Measurements from ENCODE around the gene CUL4B. TPM values are rescaled to one million over a fixed set of nuclear protein-coding genes. Genes with fewer than 3 reads are reported as not detected.
"Not testable (repeated sequence)": the region's sequence is repeated elsewhere in the genome, so short reads cannot be mapped to it uniquely, and the experiment has no call there.

Gene CUL4B
- total RNA-seq, 1 experiment from 2014 or later: 54.1 TPM

DNA sequence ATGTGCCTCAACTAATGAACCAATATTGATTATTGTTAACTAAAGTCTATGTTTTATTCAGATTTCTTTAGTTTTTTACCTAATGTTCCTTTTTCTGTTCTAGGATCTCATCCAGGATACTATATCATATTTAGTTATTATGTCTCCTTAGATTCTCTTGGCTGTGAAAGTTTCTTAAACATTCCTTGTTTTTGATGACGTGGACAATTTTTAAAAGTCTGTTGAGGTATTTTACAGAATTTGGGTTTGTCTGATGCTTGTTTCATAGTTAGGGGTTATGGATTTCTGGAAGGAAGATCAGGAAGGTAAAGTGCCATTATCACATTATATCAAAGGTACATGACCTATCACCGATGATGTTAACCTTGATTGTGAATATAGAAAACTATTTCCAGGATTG is 24.9 kb upstream of the CUL4B start (continued):
- TF ChIP-seq, protein P1, sequence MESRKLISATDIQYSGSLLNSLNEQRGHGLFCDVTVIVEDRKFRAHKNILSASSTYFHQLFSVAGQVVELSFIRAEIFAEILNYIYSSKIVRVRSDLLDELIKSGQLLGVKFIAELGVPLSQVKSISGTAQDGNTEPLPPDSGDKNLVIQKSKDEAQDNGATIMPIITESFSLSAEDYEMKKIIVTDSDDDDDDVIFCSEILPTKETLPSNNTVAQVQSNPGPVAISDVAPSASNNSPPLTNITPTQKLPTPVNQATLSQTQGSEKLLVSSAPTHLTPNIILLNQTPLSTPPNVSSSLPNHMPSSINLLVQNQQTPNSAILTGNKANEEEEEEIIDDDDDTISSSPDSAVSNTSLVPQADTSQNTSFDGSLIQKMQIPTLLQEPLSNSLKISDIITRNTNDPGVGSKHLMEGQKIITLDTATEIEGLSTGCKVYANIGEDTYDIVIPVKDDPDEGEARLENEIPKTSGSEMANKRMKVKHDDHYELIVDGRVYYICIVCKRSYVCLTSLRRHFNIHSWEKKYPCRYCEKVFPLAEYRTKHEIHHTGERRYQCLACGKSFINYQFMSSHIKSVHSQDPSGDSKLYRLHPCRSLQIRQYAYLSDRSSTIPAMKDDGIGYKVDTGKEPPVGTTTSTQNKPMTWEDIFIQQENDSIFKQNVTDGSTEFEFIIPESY (IDR thresholded peaks at IDR 0.05; ENCODE audit: extremely low read depth, insufficient replicate concordance, low read length): no peak
- no peak for TF ChIP-seq RAD21 (IDR thresholded peaks at IDR 0.05; ENCODE audit: low read depth)
- no peak for TF ChIP-seq SIN3A (IDR thresholded peaks at IDR 0.05; ENCODE audit: low read depth)
- no peak for TF ChIP-seq TCF7L2 (IDR thresholded peaks at IDR 0.05; ENCODE audit: borderline replicate concordance, extremely low read depth, insufficient read depth, insufficient read length)
- TF ChIP-seq, protein P2, sequence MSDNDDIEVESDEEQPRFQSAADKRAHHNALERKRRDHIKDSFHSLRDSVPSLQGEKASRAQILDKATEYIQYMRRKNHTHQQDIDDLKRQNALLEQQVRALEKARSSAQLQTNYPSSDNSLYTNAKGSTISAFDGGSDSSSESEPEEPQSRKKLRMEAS (IDR thresholded peaks at IDR 0.05): no peak

GRCh38 chrX:120575379-120576114 is 14.8 kb upstream of the CUL4B start:
- BruUV-seq (replicated peaks): no TSS peak
- no peak for TF ChIP-seq CTCF (IDR thresholded peaks at IDR 0.05 in 2 of 3, conservative IDR thresholded peaks at IDR 0.05 in 1 of 3; ENCODE audit: borderline replicate concordance in 1 of 3, insufficient read depth in 1 of 3, low read depth in 2 of 3, low read length in 2 of 3)
- ATAC-seq (no peak), DNase-seq (ENCODE audit: low read depth, low spot score) (no peak)
- no peaks in the 10 kb centered on the region for H3K9me3 ChIP-seq (ENCODE audit: control insufficient read depth in 1 of 2, insufficient read depth in 1 of 2, low read depth in 1 of 2, low read length in 2 of 2)
- H3K79me2 ChIP-seq (ENCODE audit: insufficient read depth, low read length): no peaks in the 10 kb centered on the region
- CTCF ChIA-PET: no interaction called here
- H3K9me2 ChIP-seq (ENCODE audit: insufficient read depth): no peaks in the 10 kb centered on the region
- RAD21 ChIA-PET (ENCODE audit: low non-redundant PET in 1 of 2, low total read pairs in 2 of 2, uncharacterized antibody in 2 of 2, unreplicated experiment in 2 of 2): no interaction called here
- no peak overlapping the region for H3K4me2 ChIP-seq (ENCODE audit: low read length)
- no peaks in the 10 kb centered on the region for H3K4me1 ChIP-seq (ENCODE audit: control insufficient read depth in 1 of 2, insufficient read depth in 2 of 2, low read length in 2 of 2)
- no peaks in the 10 kb centered on the region for H3K36me3 ChIP-seq (ENCODE audit: control insufficient read depth in 1 of 2, insufficient read depth in 2 of 2, low read length in 2 of 2)
- no peak overlapping the region for H3K9ac ChIP-seq (ENCODE audit: low read length)
- no peak overlapping the region for H2AFZ ChIP-seq (ENCODE audit: low read depth, low read length, poor library complexity, severe bottlenecking)
- H3K27ac ChIP-seq (ENCODE audit: low read depth, low read length): no peak overlapping the region
- no peaks in the 10 kb centered on the region for H3K27me3 ChIP-seq (ENCODE audit: insufficient read depth, low read length)
- intact Hi-C loops (cut with micrococcal nuclease): no loop called here
- POLR2A ChIA-PET: no interaction called here
- H4K20me1 ChIP-seq (ENCODE audit: insufficient read depth): no peaks in the 10 kb centered on the region
- H3K4me3 ChIP-seq (replicated peaks in 1 of 2; ENCODE audit: low read depth in 1 of 2, low read length in 2 of 2): no peak overlapping the region

DNA sequence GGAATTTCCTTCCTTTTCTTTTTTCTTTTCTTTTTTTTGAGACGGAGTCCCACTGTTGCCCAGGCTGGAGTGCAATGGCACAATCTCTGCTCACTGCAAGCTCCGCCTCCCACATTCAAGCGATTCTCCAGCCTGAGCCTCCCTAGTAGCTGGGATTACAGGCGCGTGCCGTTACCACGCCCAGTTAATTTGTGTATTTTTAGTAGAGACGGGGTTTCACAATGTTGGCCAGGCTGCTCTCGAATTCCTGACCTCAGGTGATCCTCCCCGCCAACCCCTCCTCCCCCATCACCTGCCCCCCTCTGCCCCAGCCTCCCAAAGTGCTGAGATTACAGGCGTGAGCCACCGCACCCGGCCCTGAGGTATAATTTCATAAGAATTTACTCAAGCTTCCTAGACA is 13.0 kb upstream of the CUL4B start:
- H3K9me3 ChIP-seq (ENCODE audit: control insufficient read depth in 1 of 2, insufficient read depth in 1 of 2, low read depth in 1 of 2, low read length in 2 of 2); BruUV-seq (replicated peaks); H3K27me3 ChIP-seq (ENCODE audit: insufficient read depth, low read length); H3K9me2 ChIP-seq (ENCODE audit: insufficient read depth); H3K4me2 ChIP-seq (ENCODE audit: low read length); RAD21 ChIA-PET (ENCODE audit: low non-redundant PET in 1 of 2, low total read pairs in 2 of 2, uncharacterized antibody in 2 of 2, unreplicated experiment in 2 of 2); intact Hi-C loops (cut with micrococcal nuclease); H3K4me1 ChIP-seq (ENCODE audit: control insufficient read depth in 1 of 2, insufficient read depth in 2 of 2, low read length in 2 of 2); DNase-seq (ENCODE audit: low read depth, low spot score); CTCF ChIA-PET; POLR2A ChIA-PET; H4K20me1 ChIP-seq (ENCODE audit: insufficient read depth); H3K4me3 ChIP-seq (replicated peaks in 1 of 2; ENCODE audit: low read depth in 1 of 2, low read length in 2 of 2); H3K9ac ChIP-seq (ENCODE audit: low read length); ATAC-seq; H3K79me2 ChIP-seq (ENCODE audit: insufficient read depth, low read length); H3K36me3 ChIP-seq (ENCODE audit: control insufficient read depth in 1 of 2, insufficient read depth in 2 of 2, low read length in 2 of 2); H2AFZ ChIP-seq (ENCODE audit: low read depth, low read length, poor library complexity, severe bottlenecking); H3K27ac ChIP-seq (ENCODE audit: low read depth, low read length): not testable (repeated sequence)

Measured in HCT116 (cell line).